ENCODE measurements around the gene NUBP1.

GRCh38 chr16:10763456-10763855 is 19.8 kb downstream of the NUBP1 start:
- TF ChIP-seq, protein P1, sequence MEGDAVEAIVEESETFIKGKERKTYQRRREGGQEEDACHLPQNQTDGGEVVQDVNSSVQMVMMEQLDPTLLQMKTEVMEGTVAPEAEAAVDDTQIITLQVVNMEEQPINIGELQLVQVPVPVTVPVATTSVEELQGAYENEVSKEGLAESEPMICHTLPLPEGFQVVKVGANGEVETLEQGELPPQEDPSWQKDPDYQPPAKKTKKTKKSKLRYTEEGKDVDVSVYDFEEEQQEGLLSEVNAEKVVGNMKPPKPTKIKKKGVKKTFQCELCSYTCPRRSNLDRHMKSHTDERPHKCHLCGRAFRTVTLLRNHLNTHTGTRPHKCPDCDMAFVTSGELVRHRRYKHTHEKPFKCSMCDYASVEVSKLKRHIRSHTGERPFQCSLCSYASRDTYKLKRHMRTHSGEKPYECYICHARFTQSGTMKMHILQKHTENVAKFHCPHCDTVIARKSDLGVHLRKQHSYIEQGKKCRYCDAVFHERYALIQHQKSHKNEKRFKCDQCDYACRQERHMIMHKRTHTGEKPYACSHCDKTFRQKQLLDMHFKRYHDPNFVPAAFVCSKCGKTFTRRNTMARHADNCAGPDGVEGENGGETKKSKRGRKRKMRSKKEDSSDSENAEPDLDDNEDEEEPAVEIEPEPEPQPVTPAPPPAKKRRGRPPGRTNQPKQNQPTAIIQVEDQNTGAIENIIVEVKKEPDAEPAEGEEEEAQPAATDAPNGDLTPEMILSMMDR (conservative IDR thresholded peaks at IDR 0.05; ENCODE audit: low read depth, low read length), result no peak
- TF ChIP-seq EZH2 (IDR thresholded peaks at IDR 0.05; ENCODE audit: low read length, unreplicated experiment) (no peak), EZH2phosphoT487 (IDR thresholded peaks at IDR 0.05; ENCODE audit: borderline replicate concordance, low read length) (no peak)

Data from PC-3 (cell line).